Measurements from ENCODE around the gene RBM3. TPM values are rescaled to one million over a fixed set of nuclear protein-coding genes. Genes with fewer than 3 reads are reported as not detected.
"Not testable (repeated sequence)": the region's sequence is repeated elsewhere in the genome, so short reads cannot be mapped to it uniquely, and the experiment has no call there.

The RBM3 gene
- total RNA-seq (100 to 1,000 TPM in 5 of 9 donors, 10 to 100 TPM in 4; 34.5 to 172 (median 111) TPM), polyA plus RNA-seq (100 to 1,000 TPM in 1 of 2 donors, 10 to 100 TPM in 1; 56.5 to 187 TPM)
- long read RNA-seq, donor 1, transcript RBM3-203 (7 exons, 2,162 nt) = major isoform, 67 of 73 reads
- long read RNA-seq, donor 1, partial matches to known transcripts = 1 of 73 reads
- long read RNA-seq, donor 1, other reads (novel, unspliced or antisense) = 5 of 73 reads
- long read RNA-seq, donor 2, transcript RBM3-202 (6 exons, 1,130 nt) = minor isoform, 7 of 709 reads
- long read RNA-seq, donor 2, transcript RBM3-203 (7 exons, 2,162 nt) = major isoform, 652 of 709 reads
- long read RNA-seq, donor 2, partial matches to known transcripts = 6 of 709 reads
- long read RNA-seq, donor 2, other reads (novel, unspliced or antisense) = 36 of 709 reads
- long read RNA-seq, donor 3, transcript RBM3-203 (7 exons, 2,162 nt) = major isoform, 52 of 64 reads
- long read RNA-seq, donor 3, partial matches to known transcripts = 1 of 64 reads
- long read RNA-seq, donor 3, other reads (novel, unspliced or antisense) = 9 of 64 reads

DNA sequence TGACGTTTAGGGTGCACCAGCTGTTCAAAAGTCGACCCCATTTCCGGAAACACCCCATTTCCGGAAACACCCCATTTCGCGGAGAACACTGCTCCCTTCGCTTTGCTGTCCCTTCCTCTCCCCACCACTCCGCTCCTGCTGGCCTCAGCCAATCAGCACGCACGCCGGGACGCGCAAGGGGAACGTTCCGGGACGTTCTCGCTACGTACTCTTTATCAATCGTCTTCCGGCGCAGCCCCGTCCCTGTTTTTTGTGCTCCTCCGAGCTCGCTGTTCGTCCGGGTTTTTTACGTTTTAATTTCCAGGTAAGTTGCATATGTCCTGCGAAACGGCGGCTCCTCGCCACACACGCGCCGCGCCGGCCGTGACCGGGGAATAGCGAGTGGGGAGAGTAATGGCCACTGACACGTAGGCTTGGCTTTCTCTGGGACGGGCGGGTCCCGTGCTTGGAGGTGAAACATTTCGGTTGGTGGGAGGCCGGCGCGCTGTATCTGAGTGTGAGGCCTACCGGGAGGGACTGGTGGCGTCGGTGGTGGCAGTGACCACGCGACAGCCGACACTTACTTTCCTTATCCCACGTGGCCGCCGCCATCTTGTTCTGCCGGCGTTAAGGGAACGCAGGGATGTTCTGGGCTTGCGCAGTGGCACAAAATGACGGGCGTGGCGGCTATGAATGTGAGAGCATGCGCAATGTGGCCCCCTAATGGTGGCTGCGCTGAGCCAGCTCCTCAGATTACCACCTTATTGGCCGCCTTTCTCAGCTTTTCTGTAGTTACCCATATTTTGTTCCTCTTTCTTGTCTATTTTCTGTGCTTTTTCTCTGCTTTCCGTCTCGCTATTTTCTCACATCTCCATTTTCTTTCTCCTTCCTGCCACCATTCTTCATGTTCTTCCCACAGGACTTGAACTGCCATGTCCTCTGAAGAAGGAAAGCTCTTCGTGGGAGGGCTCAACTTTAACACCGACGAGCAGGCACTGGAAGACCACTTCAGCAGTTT lies at the start of gene RBM3:
Gene RBM3, plus strand, starts transcription at position 215 of the 997 bp plus-strand sequence. Its CDS starts 697 bp downstream, at position 912.
- DNase-seq (peak; percentile 93 to 95 (median 95)), ATAC-seq (peak; percentile 96 to 98 (median 98))
- peaks cover 0 to 45% (median 39%) of the 10 kb centered on the region in 9 donors for H3K36me3 ChIP-seq
- H3K4me3 ChIP-seq = peak within 1 kb of the TSS; percentile 25 to 96 (median 80)
- WGBS, 4 donors = 0 to 51% (median 20%) methylated on average over 67 to 71 of the region's 71 CpGs
- peak; percentile 25 to 64 for TF ChIP-seq POLR2A (IDR thresholded peaks at IDR 0.05)
- TF ChIP-seq, protein P1, sequence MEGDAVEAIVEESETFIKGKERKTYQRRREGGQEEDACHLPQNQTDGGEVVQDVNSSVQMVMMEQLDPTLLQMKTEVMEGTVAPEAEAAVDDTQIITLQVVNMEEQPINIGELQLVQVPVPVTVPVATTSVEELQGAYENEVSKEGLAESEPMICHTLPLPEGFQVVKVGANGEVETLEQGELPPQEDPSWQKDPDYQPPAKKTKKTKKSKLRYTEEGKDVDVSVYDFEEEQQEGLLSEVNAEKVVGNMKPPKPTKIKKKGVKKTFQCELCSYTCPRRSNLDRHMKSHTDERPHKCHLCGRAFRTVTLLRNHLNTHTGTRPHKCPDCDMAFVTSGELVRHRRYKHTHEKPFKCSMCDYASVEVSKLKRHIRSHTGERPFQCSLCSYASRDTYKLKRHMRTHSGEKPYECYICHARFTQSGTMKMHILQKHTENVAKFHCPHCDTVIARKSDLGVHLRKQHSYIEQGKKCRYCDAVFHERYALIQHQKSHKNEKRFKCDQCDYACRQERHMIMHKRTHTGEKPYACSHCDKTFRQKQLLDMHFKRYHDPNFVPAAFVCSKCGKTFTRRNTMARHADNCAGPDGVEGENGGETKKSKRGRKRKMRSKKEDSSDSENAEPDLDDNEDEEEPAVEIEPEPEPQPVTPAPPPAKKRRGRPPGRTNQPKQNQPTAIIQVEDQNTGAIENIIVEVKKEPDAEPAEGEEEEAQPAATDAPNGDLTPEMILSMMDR (IDR thresholded peaks at IDR 0.05) = peak in 11 of 12 donors; percentile 24 to 62 (median 41)
- H3K4me1 ChIP-seq = peaks cover 0 to 17% (median 12%) of the 10 kb centered on the region in 12 donors
- H3K9me3 ChIP-seq = no peaks in the 10 kb centered on the region
- peak within 1 kb of the TSS; percentile 95 to 100 (median 98) for H3K27ac ChIP-seq
- intact Hi-C loops (cut with DNase I) = loop anchor here in 1 of 10 donors (2.0 kb wide), 1 partner anchor 16 kb away; no protein-coding TSS in a partner anchor
- no peaks in the 10 kb centered on the region for H3K27me3 ChIP-seq

DNA sequence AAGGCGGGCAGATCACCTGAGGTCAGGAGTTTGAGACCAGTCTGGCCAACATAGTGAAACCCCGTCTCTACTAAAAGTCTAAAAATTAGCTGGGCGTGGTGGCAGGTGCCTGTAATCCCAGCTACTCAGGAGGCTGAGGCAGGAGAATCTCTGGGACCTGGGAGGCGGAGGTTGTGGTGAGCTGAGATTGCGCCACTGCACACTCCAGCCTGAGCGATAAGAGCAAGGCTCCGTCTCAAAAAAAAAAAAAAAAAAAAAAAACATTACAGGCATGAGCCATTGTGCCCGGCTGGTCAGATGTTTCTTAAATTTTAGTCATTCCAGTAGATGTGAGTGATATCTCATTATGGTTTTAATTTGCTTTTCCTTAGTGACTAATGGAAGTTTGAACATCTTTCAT lies 48.4 kb upstream of the RBM3 start:
- H3K9me3 ChIP-seq; ATAC-seq; intact Hi-C loops (cut with DNase I); H3K27ac ChIP-seq; DNase-seq; H3K27me3 ChIP-seq; H3K4me3 ChIP-seq; H3K4me1 ChIP-seq: not testable (repeated sequence)
- H3K36me3 ChIP-seq = peaks cover 0 to 24% (median 12%) of the 10 kb centered on the region in 9 donors
- 89 to 94% (median 90%) methylated on average over 8 of the region's 8 CpGs for WGBS, 4 donors

DNA sequence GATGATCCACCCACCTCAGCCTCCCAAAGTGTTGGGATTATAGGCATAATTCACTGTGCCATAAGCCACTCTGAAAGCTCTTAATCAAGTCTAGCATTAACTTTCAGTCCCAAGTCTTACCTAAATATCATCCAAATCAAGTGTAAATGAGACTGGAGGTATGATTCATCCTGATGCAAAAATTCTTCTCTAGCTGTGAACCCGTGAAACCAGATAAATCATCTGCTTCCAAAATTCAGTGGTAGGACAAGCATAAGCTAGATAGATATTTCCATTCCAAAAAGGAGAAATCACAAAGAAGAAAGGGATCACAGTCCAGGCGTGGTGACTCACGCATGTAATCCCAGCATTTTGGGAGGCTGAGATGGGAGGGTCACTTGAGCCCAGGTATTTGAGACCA lies 43.5 kb upstream of the RBM3 start:
- intact Hi-C loops (cut with DNase I) = loop anchor here in 1 of 10 donors (10.0 kb wide), 1 partner anchor 64 kb away; the partner anchor contains the start of gene WDR13
- Histone ChIP-seq H3K27me3 (peaks cover 0 to 3% (median 0%) of the 10 kb centered on the region in 9 donors), H3K9me3 (no peaks in the 10 kb centered on the region), H3K4me1 (peaks cover 0 to 6% (median 0%) of the 10 kb centered on the region in 12 donors), H3K4me3 (no peak overlapping the region), H3K36me3 (peaks cover 0 to 17% (median 12%) of the 10 kb centered on the region in 9 donors), H3K27ac (peak overlapping the region in 2 of 12 donors; percentile 44 to 64)
- DNase-seq (no peak), ATAC-seq (no peak)
- 59 to 98% (median 89%) methylated on average over 3 of the region's 3 CpGs for WGBS, 4 donors
- TF ChIP-seq POLR2A (IDR thresholded peaks at IDR 0.05) = no peak
- TF ChIP-seq, protein P1 (IDR thresholded peaks at IDR 0.05) = no peak

DNA sequence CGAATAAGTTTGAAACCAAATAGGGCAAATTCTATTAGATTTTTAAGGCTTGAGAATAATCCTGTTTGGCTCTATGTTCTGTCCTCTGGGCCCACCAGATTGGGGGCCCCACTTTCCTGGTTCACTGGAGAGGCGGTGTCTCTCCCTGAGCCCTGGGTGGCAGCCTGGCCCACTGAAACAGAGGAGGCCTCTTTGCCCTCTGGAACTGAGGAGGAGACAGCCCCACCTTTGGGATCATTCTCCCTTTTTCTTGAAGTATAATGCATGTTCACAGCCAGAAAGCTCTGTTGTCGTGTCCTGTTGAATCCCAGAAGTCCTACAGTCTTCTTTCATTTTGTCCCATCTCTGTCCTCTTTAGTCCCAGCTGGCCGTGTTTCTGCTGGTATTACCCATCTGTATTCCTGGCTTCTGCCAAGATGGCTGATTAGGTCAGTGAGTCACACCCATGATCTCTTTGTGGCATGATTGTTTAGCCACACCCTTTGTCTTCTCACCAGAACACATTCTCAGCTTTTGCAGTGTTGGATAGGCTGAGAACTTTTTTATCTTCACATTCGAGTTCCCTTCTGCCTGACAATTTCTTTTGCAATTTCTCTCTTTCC lies 42.8 kb upstream of the RBM3 start:
- peaks cover 0 to 6% (median 0%) of the 10 kb centered on the region in 12 donors for H3K4me1 ChIP-seq
- H3K9me3 ChIP-seq = no peaks in the 10 kb centered on the region
- H3K27me3 ChIP-seq = peaks cover 0 to 4% (median 0%) of the 10 kb centered on the region in 9 donors
- 57 to 64% (median 60%) methylated on average over 5 of the region's 5 CpGs for WGBS, 4 donors
- no peak for DNase-seq
- no peak overlapping the region for H3K4me3 ChIP-seq
- H3K27ac ChIP-seq = peak overlapping the region in 8 of 12 donors; percentile 25 to 64 (median 48)
- intact Hi-C loops (cut with DNase I) = loop anchor here in 1 of 10 donors (10.0 kb wide), 1 partner anchor 63 kb away; the partner anchor contains the start of gene WDR13
- TF ChIP-seq POLR2A (IDR thresholded peaks at IDR 0.05) = no peak
- TF ChIP-seq, protein P1 (IDR thresholded peaks at IDR 0.05) = no peak
- peak in 3 of 4 donors; percentile 49 to 83 (median 71) for ATAC-seq
- peaks cover 0 to 15% (median 11%) of the 10 kb centered on the region in 9 donors for H3K36me3 ChIP-seq

Measured in heart left ventricle (tissue), 16 donors.